Naive thymus-derived CD8-positive, alpha-beta T cell (primary cell): Measurements from ENCODE around the gene GPANK1. TPM values are rescaled to one million over a fixed set of nuclear protein-coding genes. Genes with fewer than 3 reads are reported as not detected.
A peak's percentile ranks its signal among the peaks of the same experiment; 100 is the strongest.

Source experiments
- ATAC-seq, 2 donors: fragments of 150-1000 bp; cut with Tn5 transposase in 1 of 2; sonication (Bioruptor Pico), chemical (Tn5 transposase) in 1 of 2; 1 replicate in 1 of 2; 2 replicates in 1 of 2; pipeline ENCODE4 v1.10.0; 2021; ENCODE audit warnings: mild to moderate bottlenecking in 2 of 2, moderate library complexity in 2 of 2
- POLR2A ChIA-PET: fragments of 350-600 bp; sonication (Branson Sonifier 250); formaldehyde crosslinking; loops from one replicate; lab custom pipeline; 2021; ENCODE audit warnings: antibody characterized with exemption; lab: Charles Lee
- DNase-seq, 10 donors: peaks; one replicate each; pipeline versions ENCODE4 v3.0.0 to v3.0.0-alpha.2; 2020 to 2022
- H3K27ac Mint-ChIP-seq, 10 donors: one replicate each; pipeline ENCODE4 v1.8.0; 2020 to 2022; ENCODE audit warnings: mild to moderate bottlenecking in 10 of 10, mixed read lengths in 10 of 10, moderate library complexity in 4 of 10, inconsistent platforms in 1 of 10
- H3K27me3 Mint-ChIP-seq, 5 donors: one replicate each; pipeline ENCODE4 v1.8.0; 2021 to 2022; ENCODE audit warnings: mixed read lengths in 5 of 5
- H3K36me3 Mint-ChIP-seq, 3 donors: one replicate each; pipeline ENCODE4 v1.8.0; 2020 to 2022; ENCODE audit warnings: mixed read lengths in 3 of 3, mild to moderate bottlenecking in 2 of 3, inconsistent platforms in 1 of 3
- H3K4me1 Mint-ChIP-seq, 4 donors: one replicate each; pipeline ENCODE4 v1.8.0; 2021 to 2022; ENCODE audit warnings: mixed read lengths in 4 of 4
- H3K4me3 Mint-ChIP-seq, 10 donors: one replicate each; pipeline ENCODE4 v1.8.0; 2020 to 2022; ENCODE audit warnings: mild to moderate bottlenecking in 10 of 10, mixed read lengths in 10 of 10, moderate library complexity in 6 of 10, inconsistent platforms in 1 of 10
- H3K9me3 Mint-ChIP-seq, 9 donors: one replicate each; pipeline ENCODE4 v1.8.0; 2020 to 2022; ENCODE audit warnings: mixed read lengths in 9 of 9, mild to moderate bottlenecking in 3 of 9, inconsistent platforms in 1 of 9, moderate library complexity in 1 of 9
- polyA plus RNA-seq, 3 donors: library from polyadenylated mRNA; unstranded; fragments of 300-500 nt; fragmentation: Illumina TruSeq; gene quantifications; one replicate each; pipeline ENCODE4 v1.2.3, GENCODE V29; 2021
- total RNA-seq, 8 experiments: library from RNA in 2 of 8; stranded (reverse) in 2 of 8; gene quantifications; one replicate each; pipeline ENCODE4 v1.2.3 and lab custom pipeline; 2021 to 2026

The GPANK1 gene
- total and polyA plus RNA-seq, 5 experiments from 2014 or later, result 20.8 to 27.9 (median 22.9) TPM

- Mint-ChIP-seq H3K4me3 (peak overlapping the region; percentile 77 to 95 (median 91)), H3K36me3 (peaks cover 0 to 50% (median 12%) of the 10 kb centered on the region in 3 donors), H3K9me3 (no peaks in the 10 kb centered on the region), H3K27me3 (no peaks in the 10 kb centered on the region), H3K27ac (peak overlapping the region; percentile 90 to 97 (median 96)), H3K4me1 (peaks cover 19 to 42% (median 28%) of the 10 kb centered on the region in 4 donors)
- POLR2A ChIA-PET, result interaction anchor here (0.8 to 4.4 kb wide), 10 partner anchors 9 to 241 kb away, joined by 3 to 49 read pairs (median 9); partner anchors contain the start of genes BAG6, C6orf47, CSNK2B and GPANK1
- no peak for DNase-seq
- ATAC-seq, result no peak
Observed at GRCh38 chr6:31621991-31622390, 42.8 kb downstream of the GPANK1 start.

- no peaks in the 10 kb centered on the region for H3K27me3 Mint-ChIP-seq
- H3K36me3 Mint-ChIP-seq, result peaks cover 0 to 44% (median 10%) of the 10 kb centered on the region in 3 donors
- DNase-seq, result peak in 1 of 10 donors; percentile 22
- no peak for ATAC-seq
- POLR2A ChIA-PET, result interaction anchor here (0.8 to 4.4 kb wide), 13 partner anchors 10 to 241 kb away, joined by 3 to 49 read pairs (median 5); partner anchors contain the start of genes BAG6, C6orf47, CSNK2B and GPANK1
- H3K4me3 Mint-ChIP-seq, result peak overlapping the region; percentile 77 to 95 (median 91)
- peak overlapping the region; percentile 90 to 97 (median 96) for H3K27ac Mint-ChIP-seq
- H3K9me3 Mint-ChIP-seq, result no peaks in the 10 kb centered on the region
- peaks cover 22 to 46% (median 32%) of the 10 kb centered on the region in 4 donors for H3K4me1 Mint-ChIP-seq
Observed at GRCh38 chr6:31621320-31621939, 43.4 kb downstream of the GPANK1 start.

- DNase-seq (peak in 4 of 10 donors; percentile 84 to 93 (median 86)), ATAC-seq (peak; percentile 32 to 58)
- Mint-ChIP-seq H3K4me1 (peaks cover 25 to 52% (median 39%) of the 10 kb centered on the region in 4 donors), H3K9me3 (no peaks in the 10 kb centered on the region), H3K27me3 (no peaks in the 10 kb centered on the region), H3K27ac (peak within 1 kb of the TSS; percentile 95 to 100 (median 98)), H3K36me3 (peaks cover 0 to 38% (median 8%) of the 10 kb centered on the region in 3 donors), H3K4me3 (peak within 1 kb of the TSS; percentile 77 to 99 (median 94))
- POLR2A ChIA-PET, result interaction anchor here (0.9 to 4.4 kb wide), 11 partner anchors 9 to 242 kb away, joined by 3 to 49 read pairs (median 6); partner anchors contain the start of genes BAG6, C6orf47, CSNK2B and GPANK1
Observed at GRCh38 chr6:31620586-31621319, 44.0 kb downstream of the GPANK1 start, which contains the start of gene PRRC2A. Gene PRRC2A, plus strand, starts transcription at chr6:31620715. Its CDS starts 2,075 bp downstream, at chr6:31622790.

GRCh38 chr6:31619805-31620585, 44.8 kb downstream of the GPANK1 start:
- peak overlapping the region; percentile 95 to 100 (median 98) for H3K27ac Mint-ChIP-seq
- ATAC-seq (peak; percentile 83), DNase-seq (peak; percentile 88 to 97 (median 96))
- POLR2A ChIA-PET, result interaction anchor here (0.5 to 4.4 kb wide), 11 partner anchors 9 to 215 kb away, joined by 3 to 49 read pairs (median 4); partner anchors contain the start of genes BAG6, C6orf47, CSNK2B and DDX39B
- H3K4me3 Mint-ChIP-seq, result peak overlapping the region; percentile 77 to 99 (median 94)
- no peaks in the 10 kb centered on the region for H3K27me3 Mint-ChIP-seq
- H3K36me3 Mint-ChIP-seq, result peaks cover 0 to 30% (median 6%) of the 10 kb centered on the region in 3 donors
- H3K9me3 Mint-ChIP-seq, result no peaks in the 10 kb centered on the region
- H3K4me1 Mint-ChIP-seq, result peaks cover 31 to 60% (median 46%) of the 10 kb centered on the region in 4 donors

GRCh38 chr6:31617010-31617409, 47.8 kb downstream of the GPANK1 start:
- Mint-ChIP-seq H3K9me3 (no peaks in the 10 kb centered on the region), H3K36me3 (peaks cover 0 to 2% (median under 1%) of the 10 kb centered on the region in 3 donors), H3K4me1 (peaks cover 29 to 59% (median 48%) of the 10 kb centered on the region in 4 donors), H3K4me3 (peak overlapping the region; percentile 11 to 90 (median 82)), H3K27me3 (no peaks in the 10 kb centered on the region), H3K27ac (peak overlapping the region; percentile 86 to 97 (median 92))
- POLR2A ChIA-PET, result interaction anchor here (0.7 to 1.8 kb wide), 7 partner anchors 35 to 1356 kb away, joined by 3 to 9 read pairs (median 4); partner anchors contain the start of genes BAG6, C6orf47, LTB and MICB
- ATAC-seq, result no peak
- DNase-seq, result no peak

GRCh38 chr6:31615748-31616147, 49.0 kb downstream of the GPANK1 start:
- H3K4me1 Mint-ChIP-seq, result peaks cover 22 to 49% (median 38%) of the 10 kb centered on the region in 4 donors

GRCh38 chr6:31614684-31615578, 49.9 kb downstream of the GPANK1 start, which contains the start of gene AIF1:
Gene AIF1, plus strand, starts transcription at chr6:31615234. Its CDS starts 96 bp downstream, at chr6:31615330.
- H3K4me1 Mint-ChIP-seq, result peaks cover 20 to 45% (median 36%) of the 10 kb centered on the region in 4 donors
- no peak for DNase-seq
- peak within 1 kb of the TSS; percentile 86 to 97 (median 92) for H3K27ac Mint-ChIP-seq
- POLR2A ChIA-PET, result interaction anchor here (0.6 to 1.4 kb wide), 8 partner anchors 17 to 315 kb away, joined by 3 to 5 read pairs (median 4); partner anchors contain the start of genes BAG6 and NCR3
- no peaks in the 10 kb centered on the region for H3K27me3 Mint-ChIP-seq
- H3K36me3 Mint-ChIP-seq, result no peaks in the 10 kb centered on the region
- no peaks in the 10 kb centered on the region for H3K9me3 Mint-ChIP-seq
- peak within 1 kb of the TSS; percentile 70 to 90 (median 84) for H3K4me3 Mint-ChIP-seq
- no peak for ATAC-seq

More at GRCh38 chr6:31615748-31616147, 49.0 kb downstream of the GPANK1 start:
- Mint-ChIP-seq H3K27me3 (no peaks in the 10 kb centered on the region), H3K4me3 (peak overlapping the region; percentile 70 to 90 (median 84)), H3K36me3 (no peaks in the 10 kb centered on the region), H3K27ac (peak overlapping the region; percentile 86 to 97 (median 92)), H3K9me3 (no peaks in the 10 kb centered on the region)
- DNase-seq (peak in 8 of 10 donors; percentile 34 to 56 (median 43)), ATAC-seq (no peak)
- POLR2A ChIA-PET, result interaction anchor here (0.9 to 1.5 kb wide), 6 partner anchors 18 to 57 kb away, joined by 3 to 5 read pairs (median 4); partner anchors contain the start of genes BAG6, C6orf47 and LTB

- Mint-ChIP-seq H3K27me3 (no peaks in the 10 kb centered on the region), H3K4me1 (peaks cover 22 to 41% (median 33%) of the 10 kb centered on the region in 4 donors), H3K4me3 (peak overlapping the region in 3 of 10 donors; percentile 79 to 90 (median 82)), H3K36me3 (no peaks in the 10 kb centered on the region), H3K27ac (peak overlapping the region in 9 of 10 donors; percentile 48 to 97 (median 91)), H3K9me3 (no peaks in the 10 kb centered on the region)
- ATAC-seq, result no peak
- DNase-seq, result no peak
- POLR2A ChIA-PET, result interaction anchor here (0.6 to 1.0 kb wide), 3 partner anchors 21 to 315 kb away, joined by 3 to 5 read pairs (median 4); partner anchors contain the start of genes BAG6 and NCR3
Observed at GRCh38 chr6:31614075-31614619, 50.6 kb downstream of the GPANK1 start.
